Embryonic facial prominence (tissue), 1 donor: Measurements from ENCODE around the gene RER1.

Experiments used
- DNase-seq: peaks from one replicate; pipeline ENCODE4 v3.0.0-alpha.2; 2016; ENCODE audit errors: extremely low spot score

RER1 gene

DNA sequence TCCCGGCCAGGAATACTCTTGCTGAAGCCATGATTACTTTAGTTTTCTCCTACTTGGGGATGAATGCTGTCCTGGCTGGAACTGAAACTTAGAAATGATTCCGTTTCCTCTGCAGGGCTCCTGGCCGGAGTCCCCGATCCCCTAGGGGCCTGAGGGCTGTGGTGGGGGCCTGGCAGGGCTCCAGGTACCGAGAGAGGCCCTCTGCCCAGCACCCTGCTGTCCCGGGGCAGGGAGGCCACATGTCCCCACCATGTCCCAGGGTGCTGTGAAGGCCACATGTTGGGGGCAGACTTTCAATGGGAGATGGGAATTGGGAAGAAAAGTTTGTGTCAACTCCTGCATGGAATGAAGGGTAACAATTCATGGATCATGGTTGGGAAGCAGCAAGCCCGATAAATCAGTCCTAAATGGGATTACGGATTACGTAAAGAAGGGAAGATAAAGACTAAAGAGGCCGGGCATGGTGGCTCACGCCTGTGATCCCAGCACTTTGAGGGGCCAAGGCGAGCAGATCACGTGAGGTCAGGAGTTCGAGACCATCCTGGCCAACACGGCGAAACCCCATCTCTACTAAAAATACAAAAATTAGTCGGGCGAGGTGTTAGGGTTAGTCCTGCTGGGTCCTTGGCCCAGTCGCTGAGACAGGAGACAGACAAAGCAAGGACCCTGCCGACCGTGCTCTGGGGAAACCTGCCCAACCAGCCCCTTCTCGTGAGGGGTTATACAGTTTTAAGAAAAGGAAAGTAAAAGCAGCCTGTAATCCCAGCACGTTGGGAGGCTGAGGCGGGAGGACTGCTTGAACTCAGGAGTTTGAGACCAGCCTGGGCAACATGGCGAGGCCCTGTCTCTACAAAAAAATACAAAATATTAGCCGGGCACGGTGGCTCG is 37.8 kb upstream of the RER1 start:
- DNase-seq, result no peak

DNA sequence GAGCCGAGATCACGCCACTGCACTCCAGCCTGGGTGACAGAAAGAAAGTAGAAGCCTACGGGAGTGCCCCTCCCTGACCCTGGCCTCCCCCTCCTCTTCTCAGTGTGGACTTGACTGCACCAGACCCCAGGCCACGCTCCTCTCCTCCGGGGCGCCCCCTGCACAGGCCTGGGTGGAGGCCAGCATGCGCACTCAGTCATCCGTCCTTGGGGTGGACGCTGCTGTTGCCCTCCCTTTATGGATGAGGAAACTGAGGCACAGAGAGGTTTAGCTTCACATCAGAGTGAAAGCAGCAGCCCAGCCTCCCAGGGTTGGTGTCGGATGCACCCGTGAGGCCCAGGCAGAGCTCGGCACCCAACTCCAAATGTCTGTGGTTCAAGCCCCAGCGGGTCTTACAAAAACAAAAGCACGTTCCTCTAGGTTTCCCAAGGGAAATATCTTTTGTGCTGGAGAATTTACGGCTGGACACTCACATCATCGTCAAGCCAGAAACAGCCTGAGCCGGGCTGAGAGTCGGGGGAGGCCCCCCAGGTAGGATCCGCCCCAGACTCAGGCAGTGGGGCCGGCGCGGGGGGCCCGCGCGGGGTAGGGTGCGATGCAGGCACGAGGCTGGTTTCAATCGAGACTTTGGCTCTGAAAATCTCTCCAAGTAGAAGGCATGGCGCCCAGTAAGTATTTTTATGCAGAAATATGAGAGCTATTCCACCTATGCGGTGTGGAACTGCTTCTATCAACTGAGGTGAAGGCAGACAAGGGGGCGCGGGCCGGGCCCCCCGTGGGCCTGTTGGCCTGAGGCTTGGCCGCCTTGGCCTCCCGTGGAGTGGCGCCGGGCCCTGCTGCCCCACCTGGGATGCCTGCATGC is 36.9 kb upstream of the RER1 start:
- DNase-seq, result peak; percentile 45

- DNase-seq, result no peak
Measured at GRCh38 chr1:2355373-2356261, 36.0 kb upstream of the RER1 start.

DNA sequence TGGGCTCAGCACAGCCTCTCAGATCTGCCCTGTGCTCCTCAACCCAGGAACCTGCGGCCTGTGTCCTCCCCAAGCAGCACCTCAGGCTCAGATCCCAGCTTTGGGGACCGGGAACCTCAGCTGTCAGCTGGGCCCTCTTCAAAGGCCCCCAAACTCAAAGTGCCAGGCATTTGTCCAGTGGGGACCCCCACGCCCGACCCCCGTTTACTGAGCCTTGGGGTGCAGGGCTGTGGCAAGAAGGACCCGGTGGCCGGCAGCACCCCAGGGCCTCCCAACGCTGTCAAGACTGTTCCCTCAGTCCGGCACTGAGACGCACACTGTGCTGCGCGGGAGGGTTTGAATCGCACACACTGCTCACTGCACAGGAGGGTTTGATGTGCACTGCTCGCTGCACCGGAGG is 35.2 kb upstream of the RER1 start:
- DNase-seq, result no peak

GRCh38 chr1:2356911-2357845 is 34.5 kb upstream of the RER1 start:
- no peak for DNase-seq

- DNase-seq, result no peak
Measured at GRCh38 chr1:2358072-2358471, 33.6 kb upstream of the RER1 start.

GRCh38 chr1:2358651-2359640 is 32.7 kb upstream of the RER1 start:
- DNase-seq, result no peak

DNA sequence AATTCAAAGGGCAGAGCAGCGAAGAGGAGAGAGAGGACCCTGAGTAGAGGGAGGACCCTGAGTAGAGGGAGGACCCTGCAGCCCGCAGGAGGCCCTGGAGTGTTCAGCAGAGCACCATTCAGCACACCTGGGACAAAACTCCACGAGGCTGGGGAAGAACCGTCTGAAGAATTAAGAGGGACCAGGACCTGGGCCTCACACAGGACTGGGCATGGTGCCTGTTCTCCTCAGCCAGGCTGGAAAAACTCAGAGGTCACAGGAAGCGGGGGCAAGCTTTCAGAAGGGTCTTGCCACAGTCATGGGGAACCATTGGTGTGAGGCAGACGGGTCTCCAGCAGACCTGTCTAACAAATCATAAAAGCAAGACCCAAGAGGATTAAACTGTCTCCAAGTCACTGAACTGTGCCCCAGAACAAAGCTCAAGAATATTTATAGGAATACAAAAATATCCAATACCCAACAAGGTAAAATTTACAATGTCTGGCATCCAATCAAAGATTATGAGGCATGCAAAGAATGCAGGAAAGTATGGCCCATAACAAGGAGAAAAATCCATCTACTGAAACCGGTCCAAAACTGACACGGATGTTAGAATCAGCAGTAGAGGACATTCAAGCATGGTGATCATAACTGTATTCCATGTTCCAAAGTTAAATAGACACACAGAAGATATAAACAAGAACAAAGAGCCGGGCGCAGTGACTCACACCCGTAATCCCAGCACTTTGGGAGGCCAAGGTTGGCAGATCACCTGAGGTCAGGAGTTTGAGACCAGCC is 30.9 kb upstream of the RER1 start:
- no peak for DNase-seq

GRCh38 chr1:2363847-2364513 is 27.7 kb upstream of the RER1 start:
- no peak for DNase-seq

DNA sequence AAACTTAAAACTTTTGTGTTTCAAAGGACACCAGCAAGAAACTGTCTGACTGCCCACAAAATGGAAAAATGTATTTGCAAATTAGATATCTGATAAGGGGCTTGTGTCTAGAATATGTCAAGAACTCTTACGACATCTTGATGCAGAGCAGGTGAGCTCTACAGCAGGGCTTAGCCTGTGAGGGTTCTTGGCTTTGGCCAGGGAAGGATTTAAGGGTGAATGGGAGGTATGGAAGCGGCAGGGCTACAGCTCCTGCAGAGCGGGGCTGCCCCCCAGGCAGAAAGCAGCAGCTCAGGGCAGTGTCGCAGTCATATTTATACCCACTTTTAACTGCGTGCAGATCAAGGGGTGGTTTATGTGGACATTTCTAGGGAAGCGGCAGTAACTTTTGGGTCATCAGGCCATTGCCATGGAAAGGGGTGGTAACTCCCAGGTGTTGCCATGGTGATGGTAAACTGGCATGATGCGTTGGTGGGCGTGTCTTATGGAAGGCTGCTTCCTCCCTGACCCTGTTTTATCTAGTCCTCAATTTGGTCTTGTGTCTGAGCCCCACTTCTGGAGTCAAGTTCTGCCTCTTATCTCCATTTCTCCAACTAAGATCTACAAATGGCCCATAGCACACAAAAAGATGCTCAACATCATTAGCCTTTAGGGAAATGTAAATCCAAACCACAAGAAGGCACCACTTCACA is 23.4 kb upstream of the RER1 start:
- DNase-seq, result no peak

DNA sequence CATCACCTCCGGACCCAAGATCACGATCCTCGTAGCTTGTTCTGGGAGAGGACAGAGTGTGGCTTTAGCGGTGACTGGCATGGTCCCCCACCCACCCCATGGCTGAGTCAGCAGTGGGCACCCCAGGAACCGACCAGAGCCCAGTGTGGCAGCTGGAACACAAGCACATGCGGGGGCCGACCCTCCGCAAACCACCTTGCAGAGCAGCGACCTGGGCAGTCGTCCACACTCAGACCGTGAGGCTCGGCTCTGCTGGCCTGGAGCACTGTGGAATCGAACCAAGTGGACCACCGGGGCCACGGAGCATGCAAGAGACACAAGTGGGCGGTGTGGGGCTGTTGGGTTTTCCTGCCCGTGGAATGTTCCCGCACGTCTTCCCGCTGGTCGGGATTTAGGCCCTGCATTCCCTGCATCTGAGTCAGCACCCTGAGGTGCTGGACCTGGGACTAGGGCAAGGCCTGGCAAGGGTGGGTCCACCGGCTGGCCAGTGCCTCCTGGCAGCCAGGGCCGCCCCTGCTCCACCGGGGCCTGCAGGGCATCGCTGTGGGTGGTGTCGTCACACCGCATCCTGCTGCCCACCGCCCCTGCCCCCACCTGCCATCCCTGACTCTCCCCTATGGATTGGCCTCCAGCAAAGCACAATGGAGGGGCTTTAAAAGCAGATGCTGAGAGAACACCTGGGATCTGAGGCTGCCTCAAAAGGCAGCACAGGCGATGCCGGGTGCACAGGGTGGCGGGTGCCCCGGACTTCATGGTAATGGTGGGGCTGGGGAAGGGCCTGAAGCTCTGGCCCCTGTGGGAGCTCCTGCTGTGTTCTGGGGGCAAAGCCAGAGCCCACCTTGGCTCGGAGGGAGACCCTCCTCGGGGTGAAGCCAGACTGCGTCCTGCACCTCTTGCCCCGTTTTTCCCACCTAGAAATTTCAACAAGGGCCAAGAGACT is 18.8 kb upstream of the RER1 start:
- DNase-seq, result no peak

DNA sequence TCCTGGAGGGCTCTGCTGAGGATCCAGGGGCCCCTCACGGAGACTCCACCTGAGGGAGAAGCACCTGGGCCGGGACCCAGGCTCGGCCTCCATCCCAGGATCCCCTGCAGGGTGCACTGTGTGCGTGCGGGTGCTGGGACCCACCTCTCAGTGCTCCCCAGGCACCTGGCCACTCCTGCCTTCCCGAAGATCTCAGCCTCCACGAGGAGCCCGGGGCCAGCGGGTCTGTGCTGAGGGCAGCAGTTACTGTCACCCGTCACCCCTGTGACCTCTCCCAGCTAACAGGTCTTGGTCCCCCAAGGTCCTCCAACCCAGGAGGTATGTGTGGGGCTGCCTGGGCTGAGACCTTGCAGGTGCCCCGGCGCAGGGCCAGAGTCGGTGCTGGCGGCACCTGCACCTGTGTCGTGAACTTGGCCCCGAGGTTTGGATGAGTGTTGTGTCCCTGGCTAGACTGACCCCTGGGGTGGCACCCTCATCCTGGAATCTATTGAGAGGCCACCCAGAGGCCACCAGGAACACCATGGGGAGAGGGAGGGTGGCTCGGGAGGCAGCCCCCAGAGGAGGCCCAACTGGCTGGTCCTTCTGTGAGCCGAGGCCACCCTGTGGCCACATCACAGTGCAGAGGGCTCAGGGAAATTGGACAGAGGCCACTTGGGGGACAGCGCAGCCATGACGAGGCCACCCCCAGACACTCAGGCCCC is 17.9 kb upstream of the RER1 start:
- no peak for DNase-seq

- DNase-seq, result no peak
Measured at GRCh38 chr1:2374252-2375155, 17.1 kb upstream of the RER1 start.

DNA sequence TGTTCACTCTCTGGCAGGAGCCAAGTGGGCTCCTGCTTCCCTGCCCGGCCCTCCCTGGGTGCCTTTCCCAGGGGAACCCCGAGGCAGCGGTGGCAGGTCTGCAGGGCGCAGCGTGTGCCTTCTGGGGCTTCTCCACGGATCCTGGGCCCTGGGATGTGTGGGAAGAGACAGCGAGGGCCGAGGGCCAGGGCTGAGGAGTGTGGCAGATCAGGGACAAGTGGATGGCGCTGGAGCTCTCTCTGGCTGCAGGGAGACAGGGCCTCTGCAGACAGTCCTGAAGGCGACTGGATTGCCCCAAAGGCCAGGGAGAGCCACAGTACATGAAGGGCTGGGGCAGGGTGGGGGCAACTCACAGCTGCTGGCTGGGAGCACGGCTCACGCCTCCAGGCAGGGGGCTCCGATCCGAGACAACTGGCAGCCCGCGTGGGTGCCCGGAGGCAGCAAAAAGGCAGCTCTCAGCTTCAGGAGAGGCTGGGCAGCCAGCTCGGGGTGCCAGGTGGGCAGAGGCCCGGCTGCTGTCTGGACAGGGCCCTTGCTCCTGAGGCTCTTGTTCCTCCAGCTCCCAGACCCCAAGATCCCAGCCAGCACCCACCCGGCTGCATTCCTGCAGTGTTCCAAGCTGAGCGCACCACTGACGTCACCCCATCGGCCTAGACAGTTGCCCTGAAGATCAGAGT is 16.3 kb upstream of the RER1 start:
- DNase-seq, result no peak
